CD4-positive, alpha-beta T cell treated with Interleukin-1 beta for 1 hour (primary cell): ENCODE measurements around the gene ATP1B3.
A peak's percentile ranks its signal among the peaks of the same experiment; 100 is the strongest.
"Not testable (repeated sequence)": the region's sequence is repeated elsewhere in the genome, so short reads cannot be mapped to it uniquely, and the experiment has no call there.

Experiments used
- DNase-seq, 2 donors: peaks; one replicate each; pipeline ENCODE4 v3.0.0-alpha.2; 2020 to 2022

The ATP1B3 gene

GRCh38 chr3:141860766-141861513 is 15.5 kb upstream of the ATP1B3 start:
- DNase-seq, result no peak

- DNase-seq, result no peak
Observed at GRCh38 chr3:141862279-141862816, 14.1 kb upstream of the ATP1B3 start.

GRCh38 chr3:141863491-141863890 is 13.0 kb upstream of the ATP1B3 start:
- DNase-seq, result no peak

- peak in 1 of 2 donors; percentile 21 for DNase-seq
Observed at GRCh38 chr3:141864281-141864970, 12.0 kb upstream of the ATP1B3 start.

GRCh38 chr3:141865101-141865500 is 11.3 kb upstream of the ATP1B3 start:
- DNase-seq, result no peak

- no peak for DNase-seq
Observed at GRCh38 chr3:141870091-141870687, 6.3 kb upstream of the ATP1B3 start.

- DNase-seq, result peak; percentile 80 to 83
Observed at GRCh38 chr3:141875374-141875892, 1.0 kb upstream of the ATP1B3 start.

GRCh38 chr3:141875893-141876380 is 506 bp upstream of the ATP1B3 start:
- DNase-seq, result no peak

- peak; percentile 54 to 61 for DNase-seq
Observed at GRCh38 chr3:141876891-141877621, 613 bp downstream of the ATP1B3 start.

GRCh38 chr3:141877911-141878310 is 1.5 kb downstream of the ATP1B3 start:
- DNase-seq, result no peak

- DNase-seq, result no peak
Observed at GRCh38 chr3:141878326-141878725, 1.9 kb downstream of the ATP1B3 start.

- DNase-seq, result no peak
Observed at GRCh38 chr3:141878817-141879216, 2.4 kb downstream of the ATP1B3 start.

GRCh38 chr3:141881702-141882101 is 5.3 kb downstream of the ATP1B3 start:
- no peak for DNase-seq

- no peak for DNase-seq
Observed at GRCh38 chr3:141887051-141887450, 10.6 kb downstream of the ATP1B3 start.

- not testable (repeated sequence) for DNase-seq
Observed at GRCh38 chr3:141888548-141888947, 12.1 kb downstream of the ATP1B3 start.

- DNase-seq, result peak in 1 of 2 donors; percentile 11
Observed at GRCh38 chr3:141894524-141895176, 18.2 kb downstream of the ATP1B3 start.

- DNase-seq, result no peak
Observed at GRCh38 chr3:141895731-141896130, 19.3 kb downstream of the ATP1B3 start.

GRCh38 chr3:141898908-141899307 is 22.5 kb downstream of the ATP1B3 start:
- no peak for DNase-seq

- no peak for DNase-seq
Observed at GRCh38 chr3:141900343-141900742, 23.9 kb downstream of the ATP1B3 start.

- no peak for DNase-seq
Observed at GRCh38 chr3:141901914-141902313, 25.5 kb downstream of the ATP1B3 start.

- DNase-seq, result no peak
Observed at GRCh38 chr3:141904203-141904602, 27.8 kb downstream of the ATP1B3 start.

GRCh38 chr3:141905129-141905528 is 28.7 kb downstream of the ATP1B3 start:
- no peak for DNase-seq
